PC-9 (cell line): ENCODE data around the gene ANKRD17. TPM values are rescaled to one million over a fixed set of nuclear protein-coding genes. Genes with fewer than 3 reads are reported as not detected.

ENCODE experiments used
- BruUV-seq: library from RNA; stranded (reverse); fragments of 400-500 nt; replicated peaks from 2 replicates; lab custom pipeline; 2021; lab: Mats Ljungman, UMichigan
- CTCF ChIA-PET: fragments of 300-600 bp; sonication (Branson Sonifier 250); formaldehyde crosslinking; loops from one replicate; lab custom pipeline; 2022; ENCODE audit warnings: antibody characterized with exemption; lab: Charles Lee
- POLR2A ChIA-PET: fragments of 300-600 bp; sonication (Branson Sonifier 250); formaldehyde crosslinking; loops from one replicate; lab custom pipeline; 2022; ENCODE audit warnings: antibody characterized with exemption; ENCODE audit not compliant: unreplicated experiment; lab: Charles Lee
- DNase-seq, 2 experiments: peaks; one replicate each; pipeline versions ENCODE4 v3.0.0 to v3.0.0-alpha.2; 2015 to 2022; ENCODE audit warnings: mixed read lengths in 1 of 2
- H2AFZ ChIP-seq: fragments of 200-600 bp; sonication (generic); 2 replicates; pipeline ENCODE4 v1.8.1; 2017; ENCODE audit warnings: antibody characterized with exemption
- H3F3A ChIP-seq: fragments of 200-600 bp; sonication (generic); 2 replicates; pipeline ENCODE4 v1.8.1; 2017; ENCODE audit warnings: antibody characterized with exemption, mild to moderate bottlenecking, low read depth; ENCODE audit not compliant: insufficient read depth
- H3K27ac ChIP-seq: fragments of 200-600 bp; sonication (generic); 2 replicates; pipeline ENCODE4 v1.6.1; 2016; ENCODE audit warnings: mixed run types
- H3K27me3 ChIP-seq: fragments of 200-600 bp; sonication (generic); 2 replicates; pipeline ENCODE4 v1.6.1; 2016; ENCODE audit warnings: low read depth, mixed run types; ENCODE audit not compliant: insufficient read depth
- H3K36me3 ChIP-seq: fragments of 200-600 bp; sonication (generic); 2 replicates; pipeline ENCODE4 v1.6.1; 2016; ENCODE audit warnings: low read depth, mixed run types
- H3K4me1 ChIP-seq: fragments of 200-600 bp; sonication (generic); replicated peaks from 2 replicates; pipeline ENCODE4 v1.6.1; 2016; ENCODE audit warnings: mixed run types; ENCODE audit not compliant: insufficient read depth
- H3K4me2 ChIP-seq: fragments of 200-600 bp; sonication (generic); 2 replicates; pipeline ENCODE4 v1.6.1; 2017; ENCODE audit warnings: mixed run types
- H3K4me3 ChIP-seq: fragments of 200-600 bp; sonication (generic); 2 replicates; pipeline ENCODE4 v1.6.1; 2016; ENCODE audit warnings: mixed run types
- H3K79me2 ChIP-seq: fragments of 200-600 bp; sonication (generic); 2 replicates; pipeline ENCODE4 v1.6.1; 2017; ENCODE audit warnings: low read depth, mixed run types
- H3K9me2 ChIP-seq: fragments of 200-600 bp; sonication (generic); 2 replicates; pipeline ENCODE4 v1.8.1; 2017; ENCODE audit warnings: mild to moderate bottlenecking; ENCODE audit not compliant: insufficient read depth
- H3K9me3 ChIP-seq: fragments of 200-600 bp; sonication (generic); 2 replicates; pipeline ENCODE4 v1.8.1; 2016; ENCODE audit warnings: low read depth; ENCODE audit not compliant: insufficient read depth
- H4K20me1 ChIP-seq: fragments of 200-600 bp; sonication (generic); 2 replicates; pipeline ENCODE4 v1.8.1; 2017; ENCODE audit not compliant: insufficient read depth
- EZH2 ChIP-seq: fragments of 200-600 bp; sonication (generic); IDR thresholded peaks from 2 replicates; pipeline ENCODE4 v1.8.0; 2017; ENCODE audit warnings: antibody characterized with exemption, low read depth
- intact Hi-C: fragments of 100-400 bp; cut with micrococcal nuclease; formaldehyde crosslinking; loops from one replicate; pipeline ENCODE4 v1.10.0; 2022; ENCODE audit not compliant: unreplicated experiment
- total RNA-seq: library from RNA; stranded (reverse); gene quantifications from 2 replicates; pipeline ENCODE4 v1.2.3, GENCODE V29; 2021
- TF ChIP-seq, protein P1 (sequence below): fragments of 200-600 bp; sonication (generic); conservative IDR thresholded peaks from 2 replicates; pipeline ENCODE4 v1.6.1; 2017; ENCODE audit warnings: mixed run types, antibody characterized with exemption, mild to moderate bottlenecking, moderate library complexity

ANKRD17 gene
- total RNA-seq, 1 experiment from 2014 or later = 37.9 TPM

GRCh38 chr4:73245955-73246354 is 12.6 kb downstream of the ANKRD17 start:
- ChIA-PET CTCF (no interaction called here), POLR2A (no interaction called here)
- H3F3A ChIP-seq = no peaks in the 10 kb centered on the region
- no peak for DNase-seq
- no TSS peak for BruUV-seq
- no peak overlapping the region for H3K4me3 ChIP-seq
- peaks cover 76% of the 10 kb centered on the region for H4K20me1 ChIP-seq
- H2AFZ ChIP-seq = no peak overlapping the region
- H3K36me3 ChIP-seq = 0 out of 2 replicates have a peak, but pooled peaks cover 4% of the 10 kb centered on the region
- no peaks in the 10 kb centered on the region for H3K9me3 ChIP-seq
- H3K27ac ChIP-seq = no peak overlapping the region
- no peaks in the 10 kb centered on the region for H3K27me3 ChIP-seq
- TF ChIP-seq EZH2 = no peak
- TF ChIP-seq, protein P1, sequence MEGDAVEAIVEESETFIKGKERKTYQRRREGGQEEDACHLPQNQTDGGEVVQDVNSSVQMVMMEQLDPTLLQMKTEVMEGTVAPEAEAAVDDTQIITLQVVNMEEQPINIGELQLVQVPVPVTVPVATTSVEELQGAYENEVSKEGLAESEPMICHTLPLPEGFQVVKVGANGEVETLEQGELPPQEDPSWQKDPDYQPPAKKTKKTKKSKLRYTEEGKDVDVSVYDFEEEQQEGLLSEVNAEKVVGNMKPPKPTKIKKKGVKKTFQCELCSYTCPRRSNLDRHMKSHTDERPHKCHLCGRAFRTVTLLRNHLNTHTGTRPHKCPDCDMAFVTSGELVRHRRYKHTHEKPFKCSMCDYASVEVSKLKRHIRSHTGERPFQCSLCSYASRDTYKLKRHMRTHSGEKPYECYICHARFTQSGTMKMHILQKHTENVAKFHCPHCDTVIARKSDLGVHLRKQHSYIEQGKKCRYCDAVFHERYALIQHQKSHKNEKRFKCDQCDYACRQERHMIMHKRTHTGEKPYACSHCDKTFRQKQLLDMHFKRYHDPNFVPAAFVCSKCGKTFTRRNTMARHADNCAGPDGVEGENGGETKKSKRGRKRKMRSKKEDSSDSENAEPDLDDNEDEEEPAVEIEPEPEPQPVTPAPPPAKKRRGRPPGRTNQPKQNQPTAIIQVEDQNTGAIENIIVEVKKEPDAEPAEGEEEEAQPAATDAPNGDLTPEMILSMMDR = no peak
- intact Hi-C loops = no loop called here
- no peaks in the 10 kb centered on the region for H3K9me2 ChIP-seq
- H3K4me2 ChIP-seq = no peak overlapping the region
- H3K79me2 ChIP-seq = peaks cover 99% of the 10 kb centered on the region
- H3K4me1 ChIP-seq = no peaks in the 10 kb centered on the region

DNA sequence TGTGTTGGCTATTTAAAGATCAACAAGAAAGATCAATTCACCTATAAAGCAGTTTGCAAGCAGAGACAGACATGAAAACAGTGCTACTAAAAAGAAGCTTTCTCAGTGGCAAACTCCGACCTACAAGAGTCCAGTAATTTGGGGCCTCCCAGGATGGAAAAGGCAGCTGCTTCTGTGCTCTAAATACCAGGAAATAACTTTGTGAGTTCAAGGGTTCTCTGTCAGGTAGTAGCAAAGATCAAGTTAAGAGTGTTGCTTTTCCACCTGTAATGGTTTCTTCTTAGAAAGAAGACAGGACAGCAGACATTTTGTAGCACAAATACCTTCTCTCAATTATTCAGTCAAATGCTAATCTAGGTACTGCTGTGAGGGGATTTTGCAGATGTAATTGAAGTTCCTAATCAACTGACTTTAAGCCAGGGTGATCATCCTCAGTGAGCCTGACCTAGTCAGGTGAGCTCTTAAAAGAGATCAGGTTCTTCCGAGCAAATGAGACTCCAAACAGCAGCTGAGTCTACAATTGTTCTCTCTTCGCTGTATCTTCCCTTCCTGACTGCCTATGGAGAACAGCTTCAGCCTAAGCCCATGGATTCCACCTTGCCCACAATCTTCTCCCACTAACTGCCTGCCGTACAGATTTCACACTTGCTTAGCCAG is 13.5 kb downstream of the ANKRD17 start:
- Histone ChIP-seq H3K79me2 (peaks cover 99% of the 10 kb centered on the region), H3K27me3 (no peaks in the 10 kb centered on the region), H3K4me3 (no peak overlapping the region), H3K9me2 (no peaks in the 10 kb centered on the region), H3K36me3 (no peaks in the 10 kb centered on the region), H3K4me1 (no peaks in the 10 kb centered on the region), H3K4me2 (no peak overlapping the region), H2AFZ (no peak overlapping the region), H3K27ac (no peak overlapping the region), H4K20me1 (peaks cover 77% of the 10 kb centered on the region), H3K9me3 (no peaks in the 10 kb centered on the region), H3F3A (no peaks in the 10 kb centered on the region)
- no TSS peak for BruUV-seq
- no peak for TF ChIP-seq EZH2
- TF ChIP-seq, protein P1 = no peak
- no peak for DNase-seq
- ChIA-PET CTCF (no interaction called here), POLR2A (no interaction called here)
- intact Hi-C loops = no loop called here

- no TSS peak for BruUV-seq
- H3K27me3 ChIP-seq = no peaks in the 10 kb centered on the region
Measured at GRCh38 chr4:73237044-73237443, 21.6 kb downstream of the ANKRD17 start.

More at GRCh38 chr4:73237044-73237443, 21.6 kb downstream of the ANKRD17 start:
- Histone ChIP-seq H2AFZ (no peak overlapping the region), H3K4me1 (no peaks in the 10 kb centered on the region), H3K4me2 (no peak overlapping the region), H3K4me3 (no peak overlapping the region), H3K36me3 (no peaks in the 10 kb centered on the region), H4K20me1 (peaks cover 34% of the 10 kb centered on the region), H3K9me2 (no peaks in the 10 kb centered on the region), H3K79me2 (peaks cover 86% of the 10 kb centered on the region), H3K27ac (no peak overlapping the region), H3K9me3 (no peaks in the 10 kb centered on the region), H3F3A (no peaks in the 10 kb centered on the region)
- no peak for TF ChIP-seq EZH2
- TF ChIP-seq, protein P1 = no peak
- no peak for DNase-seq
- ChIA-PET CTCF (no interaction called here), POLR2A (no interaction called here)
- intact Hi-C loops = no loop called here
